GM10847 (cell line): ENCODE results near the gene PINK1.

Experiments
- POLR2A ChIP-seq: IDR thresholded peaks from 2 replicates; pipeline ENCODE4 v1.6.1; 2011; ENCODE audit not compliant: insufficient read length; ENCODE audit errors: extremely low read depth

Gene PINK1

GRCh38 chr1:20660363-20660762 lies 27.1 kb downstream of the PINK1 start:
- TF ChIP-seq POLR2A: no peak

GRCh38 chr1:20660847-20661206 lies 27.6 kb downstream of the PINK1 start:
- no peak for TF ChIP-seq POLR2A

GRCh38 chr1:20661207-20662109 lies 28.2 kb downstream of the PINK1 start, which contains the start of gene DDOST:
TSS of gene DDOST (minus strand) at chr1:20661369. CDS start at chr1:20661350, 19 bp downstream.
- TF ChIP-seq POLR2A: peak; percentile 64

- no peak for TF ChIP-seq POLR2A
These were observed 28.8 kb downstream of the PINK1 start for GRCh38 chr1:20662110-20662475.

GRCh38 chr1:20663365-20663764 lies 30.1 kb downstream of the PINK1 start:
- no peak for TF ChIP-seq POLR2A

GRCh38 chr1:20663969-20664715 lies 30.9 kb downstream of the PINK1 start:
- TF ChIP-seq POLR2A: no peak

- TF ChIP-seq POLR2A: no peak
These were observed 32.5 kb downstream of the PINK1 start for GRCh38 chr1:20665726-20666125.

GRCh38 chr1:20666146-20666545 lies 32.9 kb downstream of the PINK1 start:
- TF ChIP-seq POLR2A: no peak

GRCh38 chr1:20666804-20667203 lies 33.5 kb downstream of the PINK1 start:
- no peak for TF ChIP-seq POLR2A

- no peak for TF ChIP-seq POLR2A
These were observed 35.3 kb downstream of the PINK1 start for GRCh38 chr1:20668581-20668980.

GRCh38 chr1:20670936-20671335 lies 37.7 kb downstream of the PINK1 start:
- no peak for TF ChIP-seq POLR2A

GRCh38 chr1:20672265-20672632 lies 39.0 kb downstream of the PINK1 start:
- TF ChIP-seq POLR2A: no peak

- TF ChIP-seq POLR2A: no peak
These were observed 45.3 kb downstream of the PINK1 start for GRCh38 chr1:20678599-20678998.

GRCh38 chr1:20680269-20680668 lies 47.0 kb downstream of the PINK1 start:
- TF ChIP-seq POLR2A: no peak

GRCh38 chr1:20681999-20682398 lies 48.7 kb downstream of the PINK1 start:
- TF ChIP-seq POLR2A: no peak

GRCh38 chr1:20682571-20683236 lies 49.4 kb downstream of the PINK1 start:
- no peak for TF ChIP-seq POLR2A
